GM19463 (cell line): ENCODE results near the gene FKBP10.

ENCODE experiments used
- ATAC-seq: cut with Tn5 transposase; IDR thresholded peaks from one replicate; pipeline ENCODE4 v1.9.1; 2021; ENCODE audit warnings: mild to moderate bottlenecking, moderate library complexity; ENCODE audit not compliant: unreplicated experiment

Gene FKBP10

GRCh38 chr17:41782142-41782541 is 30.7 kb upstream of the FKBP10 start:
- ATAC-seq: no peak

- ATAC-seq: no peak
Observed at GRCh38 chr17:41784207-41784744, 28.5 kb upstream of the FKBP10 start.

- no peak for ATAC-seq
Observed at GRCh38 chr17:41785091-41785858, 27.5 kb upstream of the FKBP10 start.

GRCh38 chr17:41785859-41786226 is 27.0 kb upstream of the FKBP10 start:
- ATAC-seq: no peak

- no peak for ATAC-seq
Observed at GRCh38 chr17:41786227-41787020, 26.4 kb upstream of the FKBP10 start, which contains the start of gene JUP. Gene JUP, minus strand, starts transcription at chr17:41786711. Its CDS starts 14,857 bp downstream, at chr17:41771854.

GRCh38 chr17:41787021-41787418 is 25.8 kb upstream of the FKBP10 start:
- no peak for ATAC-seq

GRCh38 chr17:41792845-41793783 is 19.7 kb upstream of the FKBP10 start:
- ATAC-seq: no peak

GRCh38 chr17:41793784-41794539 is 18.8 kb upstream of the FKBP10 start:
- no peak for ATAC-seq

DNA sequence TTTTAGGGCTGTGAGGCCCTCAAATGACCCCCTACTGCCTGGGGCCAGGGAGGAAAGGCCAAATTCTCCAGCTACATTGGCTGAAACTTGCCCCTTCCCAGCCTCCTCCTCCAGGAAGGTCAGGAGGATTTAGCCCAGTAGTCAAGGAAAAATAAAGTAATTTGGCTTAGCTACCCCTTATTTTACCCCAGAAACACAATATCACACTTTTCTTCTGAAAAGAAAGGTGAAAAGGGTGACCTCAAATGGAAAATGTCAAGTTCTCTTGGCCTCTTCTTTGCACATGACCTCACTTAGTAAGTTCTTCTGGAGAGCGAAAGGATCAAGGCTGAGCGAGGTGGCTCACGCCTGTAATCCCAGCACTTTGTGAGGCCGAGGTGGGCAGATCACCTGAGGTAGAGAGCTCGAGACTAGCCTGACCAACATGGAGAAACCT is 18.2 kb upstream of the FKBP10 start:
- ATAC-seq: no peak

- ATAC-seq: no peak
Observed at GRCh38 chr17:41796121-41796895, 16.5 kb upstream of the FKBP10 start.

GRCh38 chr17:41797377-41797776 is 15.4 kb upstream of the FKBP10 start:
- no peak for ATAC-seq

GRCh38 chr17:41799366-41799765 is 13.4 kb upstream of the FKBP10 start:
- ATAC-seq: no peak

DNA sequence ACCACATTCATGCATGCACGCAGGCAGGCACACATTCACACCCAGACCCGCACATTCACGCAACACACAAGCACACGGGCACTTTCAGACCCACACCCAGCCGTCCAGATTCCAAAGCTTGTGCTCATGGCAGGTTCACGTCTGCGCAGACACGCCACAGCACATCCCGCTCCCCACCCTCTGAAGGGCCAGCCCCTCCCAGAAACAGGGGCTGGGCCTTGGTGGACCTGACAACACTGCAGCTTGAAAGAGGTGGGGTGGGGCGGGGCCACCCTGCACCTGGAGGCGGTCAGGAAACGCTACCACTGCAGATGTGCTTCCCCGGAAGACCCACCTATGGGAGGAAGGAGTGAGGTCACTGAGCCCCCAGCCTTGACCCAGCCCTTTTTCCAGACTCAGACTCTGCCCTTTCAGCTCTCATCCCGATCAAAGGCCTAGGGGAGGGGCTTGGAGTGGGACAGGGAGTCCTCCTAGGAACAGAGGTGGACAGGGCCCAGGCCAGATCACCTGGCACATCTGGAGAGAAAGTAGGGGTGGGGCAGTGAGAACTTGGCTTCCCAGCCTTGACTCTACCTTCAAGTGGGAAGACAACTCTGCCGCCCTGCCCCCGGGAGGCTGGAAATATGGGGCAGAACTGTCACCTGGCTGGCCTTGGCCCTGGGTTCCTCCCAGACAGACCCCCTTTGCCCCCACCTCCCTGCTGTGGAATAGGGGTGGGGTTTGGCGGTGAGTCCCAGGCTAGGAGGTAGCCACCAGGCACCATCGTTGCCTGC is 12.0 kb upstream of the FKBP10 start:
- ATAC-seq: no peak

GRCh38 chr17:41801374-41802271 is 11.2 kb upstream of the FKBP10 start:
- no peak for ATAC-seq

GRCh38 chr17:41803049-41804020 is 9.5 kb upstream of the FKBP10 start:
- ATAC-seq: no peak

- no peak for ATAC-seq
Observed at GRCh38 chr17:41806685-41807445, 5.9 kb upstream of the FKBP10 start.
